ENCODE data around the gene PSMD9.

DNA sequence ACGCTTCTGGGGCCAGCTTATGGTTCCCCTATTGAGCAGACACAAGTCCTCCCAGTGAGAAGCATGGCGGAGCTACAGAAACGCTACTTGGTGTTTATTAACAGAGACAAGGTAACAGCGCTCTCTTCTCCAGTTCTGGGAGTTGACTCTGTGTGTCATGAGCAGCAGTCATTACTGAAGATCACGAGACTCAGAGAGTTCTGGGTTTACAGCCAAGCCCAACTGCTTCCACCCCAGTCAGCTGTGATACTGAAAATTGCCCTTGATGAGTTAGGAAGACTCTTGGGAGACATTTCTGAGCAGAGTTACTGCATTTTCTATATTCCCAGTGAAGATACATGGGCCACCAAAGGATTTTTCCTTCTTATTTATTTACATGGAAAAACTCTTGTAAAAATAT is 78.4 kb downstream of the PSMD9 start:
- TF ChIP-seq PATZ1 (CRISPR knock-in tag; IDR thresholded peaks at IDR 0.05; ENCODE audit: borderline replicate concordance) (no peak), OSR1 (CRISPR knock-in tag; IDR thresholded peaks at IDR 0.05) (no peak), ZFP30 (CRISPR knock-in tag; IDR thresholded peaks at IDR 0.05) (no peak), TCF4 (CRISPR knock-in tag; IDR thresholded peaks at IDR 0.05; ENCODE audit: borderline replicate concordance) (no peak), ARNTL (CRISPR knock-in tag; IDR thresholded peaks at IDR 0.05; ENCODE audit: borderline replicate concordance, low read depth) (no peak), ESRRG (CRISPR knock-in tag; IDR thresholded peaks at IDR 0.05) (no peak), POU6F1 (CRISPR knock-in tag; IDR thresholded peaks at IDR 0.05; ENCODE audit: borderline replicate concordance, low read depth) (no peak), ZC3H10 (CRISPR knock-in tag; IDR thresholded peaks at IDR 0.05) (no peak), ZNF565 (CRISPR knock-in tag; conservative IDR thresholded peaks at IDR 0.05; ENCODE audit: low read depth) (no peak), TSHZ2 (CRISPR knock-in tag; IDR thresholded peaks at IDR 0.05) (no peak), ZFP3 (CRISPR knock-in tag; IDR thresholded peaks at IDR 0.05) (no peak)
- TF ChIP-seq, protein P1, sequence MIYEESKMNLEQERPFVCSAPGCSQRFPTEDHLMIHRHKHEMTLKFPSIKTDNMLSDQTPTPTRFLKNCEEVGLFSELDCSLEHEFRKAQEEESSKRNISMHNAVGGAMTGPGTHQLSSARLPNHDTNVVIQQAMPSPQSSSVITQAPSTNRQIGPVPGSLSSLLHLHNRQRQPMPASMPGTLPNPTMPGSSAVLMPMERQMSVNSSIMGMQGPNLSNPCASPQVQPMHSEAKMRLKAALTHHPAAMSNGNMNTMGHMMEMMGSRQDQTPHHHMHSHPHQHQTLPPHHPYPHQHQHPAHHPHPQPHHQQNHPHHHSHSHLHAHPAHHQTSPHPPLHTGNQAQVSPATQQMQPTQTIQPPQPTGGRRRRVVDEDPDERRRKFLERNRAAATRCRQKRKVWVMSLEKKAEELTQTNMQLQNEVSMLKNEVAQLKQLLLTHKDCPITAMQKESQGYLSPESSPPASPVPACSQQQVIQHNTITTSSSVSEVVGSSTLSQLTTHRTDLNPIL (CRISPR knock-in tag; IDR thresholded peaks at IDR 0.05; ENCODE audit: low read depth): no peak
